GM12801 (cell line): Measurements from ENCODE around the gene ARMC9.

ENCODE experiments used
- CTCF ChIP-seq: IDR thresholded peaks from one replicate; pipeline ENCODE4 v1.5.1; 2011; ENCODE audit warnings: control low read depth; ENCODE audit not compliant: insufficient read length; ENCODE audit errors: extremely low read depth

ARMC9 gene

GRCh38 chr2:231213931-231214642 lies 15.7 kb downstream of the ARMC9 start:
- no peak for TF ChIP-seq CTCF

- TF ChIP-seq CTCF = no peak
These were observed 19.9 kb downstream of the ARMC9 start for GRCh38 chr2:231218366-231218765.

DNA sequence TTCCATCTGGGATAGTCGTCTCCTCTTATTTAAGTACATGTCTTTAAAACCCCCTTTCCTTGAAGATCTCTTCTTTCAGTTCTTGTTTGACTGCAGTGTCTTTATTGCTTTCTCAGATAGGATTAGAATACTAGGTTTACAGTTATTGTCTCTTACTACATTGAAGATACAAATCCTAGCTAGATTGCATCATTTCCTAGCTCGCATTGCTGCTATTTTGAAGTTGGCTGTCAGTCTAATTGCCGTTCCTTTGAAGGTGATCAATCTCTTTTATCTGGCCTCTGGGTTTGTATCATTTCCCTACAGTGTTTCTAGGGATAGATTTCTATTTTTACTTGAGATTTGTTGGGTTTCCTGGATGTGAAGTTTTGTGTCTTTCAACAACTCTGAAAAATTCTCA lies 20.9 kb downstream of the ARMC9 start:
- no peak for TF ChIP-seq CTCF

- TF ChIP-seq CTCF = no peak
These were observed 23.3 kb downstream of the ARMC9 start for GRCh38 chr2:231221761-231222160.

DNA sequence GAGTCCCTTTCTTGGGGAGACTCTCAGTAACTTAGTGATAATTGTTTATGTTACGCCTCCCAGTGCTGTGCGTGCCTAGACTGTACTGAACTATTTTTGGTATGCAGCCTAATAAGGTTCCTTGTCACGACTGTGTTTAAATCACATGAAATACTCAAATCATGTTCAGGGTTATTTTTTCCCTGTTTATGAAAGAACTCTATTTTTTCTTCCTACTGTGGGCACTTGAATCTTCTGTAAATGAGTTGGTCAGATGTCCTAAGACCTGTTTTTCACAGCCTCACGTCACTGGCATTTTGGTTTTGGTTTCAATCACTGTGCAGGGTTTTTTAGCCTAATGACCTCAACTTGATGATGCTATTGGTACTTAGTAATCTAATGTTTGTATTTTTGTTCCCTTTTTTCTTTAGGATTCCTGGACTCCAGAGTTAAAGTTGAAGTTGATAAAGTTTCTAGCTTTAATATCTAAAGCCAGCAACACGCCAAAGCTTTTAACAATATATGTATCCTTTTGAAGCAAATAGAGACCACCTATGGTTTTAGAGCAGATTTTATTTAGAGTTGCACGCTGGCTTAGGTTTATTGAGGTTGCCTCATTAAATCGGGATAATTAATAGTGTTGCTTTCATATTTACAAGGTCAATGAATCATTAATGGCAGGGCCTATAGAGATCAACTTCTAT lies 24.0 kb downstream of the ARMC9 start:
- TF ChIP-seq CTCF = no peak

DNA sequence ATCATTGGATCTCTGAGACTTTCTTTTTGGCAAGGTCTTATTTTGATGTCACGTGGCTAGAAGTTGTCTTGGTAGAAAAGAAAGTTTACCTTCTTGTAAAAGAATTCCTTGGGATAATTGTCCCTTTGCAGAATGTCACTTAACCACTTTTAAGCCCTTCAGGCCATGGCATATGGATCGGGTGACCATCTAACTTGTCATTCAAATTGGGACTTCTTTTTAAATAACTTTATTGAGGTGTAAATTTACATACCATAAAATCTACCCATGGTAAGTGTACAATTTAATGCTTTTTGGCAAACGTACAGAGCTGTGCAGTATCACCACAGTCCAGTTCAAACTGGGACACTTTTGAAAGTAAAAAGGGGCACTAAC lies 24.6 kb downstream of the ARMC9 start:
- TF ChIP-seq CTCF = no peak

- no peak for TF ChIP-seq CTCF
These were observed 25.1 kb downstream of the ARMC9 start for GRCh38 chr2:231223458-231223976.
